RWPE2 (cell line): Measurements from ENCODE around the gene TRPC4.

Source experiments
- ATAC-seq: fragments of 200-7000 bp; cut with Tn5 transposase; 3 replicates; pipeline ENCODE4 v1.9.1; 2021; ENCODE audit warnings: low read depth
- DNase-seq: peaks from one replicate; pipeline ENCODE4 v3.0.0-alpha.2; 2020; ENCODE audit warnings: low spot score
- H3K27ac ChIP-seq: fragments of 450-650 bp; 2 replicates; pipeline ENCODE4 v1.5.1; 2017; ENCODE audit warnings: mild to moderate bottlenecking; ENCODE audit not compliant: poor library complexity, severe bottlenecking
- H3K27me3 ChIP-seq: fragments of 250-450 bp; sonication (Bioruptor Pico); 2 replicates; pipeline ENCODE4 v1.5.1; 2021; ENCODE audit warnings: mild to moderate bottlenecking, moderate library complexity; ENCODE audit not compliant: insufficient read depth, poor library complexity, severe bottlenecking
- H3K36me3 ChIP-seq: fragments of 250-450 bp; sonication (Bioruptor Pico); 2 replicates; pipeline ENCODE4 v1.5.1; 2020; ENCODE audit warnings: low read depth, mild to moderate bottlenecking, moderate library complexity
- H3K4me1 ChIP-seq: fragments of 250-450 bp; sonication (Bioruptor Pico); 2 replicates; pipeline ENCODE4 v1.5.1; 2021; ENCODE audit warnings: mild to moderate bottlenecking, moderate library complexity; ENCODE audit not compliant: insufficient read depth, poor library complexity, severe bottlenecking
- H3K4me3 ChIP-seq: fragments of 250-450 bp; sonication (Bioruptor Pico); 2 replicates; pipeline ENCODE4 v1.5.1; 2021; ENCODE audit warnings: mild to moderate bottlenecking, moderate library complexity; ENCODE audit not compliant: severe bottlenecking
- H3K9me3 ChIP-seq: fragments of 250-450 bp; sonication (Bioruptor Pico); 2 replicates; pipeline ENCODE4 v1.5.1; 2021; ENCODE audit warnings: mild to moderate bottlenecking, moderate library complexity; ENCODE audit not compliant: severe bottlenecking
- TF ChIP-seq, protein P1 (sequence below): fragments of 450-650 bp; IDR thresholded peaks from one replicate; pipeline ENCODE4 v1.5.1; 2017; ENCODE audit warnings: mild to moderate bottlenecking, moderate library complexity; ENCODE audit not compliant: poor library complexity, severe bottlenecking

TRPC4 gene

DNA sequence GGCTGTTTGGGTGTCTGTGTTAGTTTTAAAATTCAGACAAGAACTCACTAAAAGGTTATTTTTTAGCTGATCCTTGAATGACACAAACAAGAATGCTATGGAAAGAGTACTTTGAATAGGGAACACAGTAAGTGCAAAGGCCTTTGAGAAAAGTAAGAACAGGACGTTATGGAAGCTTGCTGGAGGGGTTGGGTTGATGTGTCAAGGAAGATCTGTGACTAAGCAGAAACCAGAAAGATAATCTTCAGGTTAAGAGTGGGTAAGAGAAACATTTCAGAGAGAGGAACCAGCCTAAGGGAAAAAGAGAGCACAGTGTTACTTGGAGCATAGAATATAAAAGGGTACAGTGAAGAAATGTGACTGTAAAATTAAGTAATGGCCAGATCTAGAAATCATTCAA, 41.2 kb upstream of the TRPC4 start:
- Histone ChIP-seq H3K4me1 (no peaks in the 10 kb centered on the region), H3K27me3 (no peaks in the 10 kb centered on the region), H3K36me3 (no peaks in the 10 kb centered on the region), H3K4me3 (no peak overlapping the region), H3K27ac (no peak overlapping the region), H3K9me3 (no peaks in the 10 kb centered on the region)
- no peak for ATAC-seq
- TF ChIP-seq, protein P1, sequence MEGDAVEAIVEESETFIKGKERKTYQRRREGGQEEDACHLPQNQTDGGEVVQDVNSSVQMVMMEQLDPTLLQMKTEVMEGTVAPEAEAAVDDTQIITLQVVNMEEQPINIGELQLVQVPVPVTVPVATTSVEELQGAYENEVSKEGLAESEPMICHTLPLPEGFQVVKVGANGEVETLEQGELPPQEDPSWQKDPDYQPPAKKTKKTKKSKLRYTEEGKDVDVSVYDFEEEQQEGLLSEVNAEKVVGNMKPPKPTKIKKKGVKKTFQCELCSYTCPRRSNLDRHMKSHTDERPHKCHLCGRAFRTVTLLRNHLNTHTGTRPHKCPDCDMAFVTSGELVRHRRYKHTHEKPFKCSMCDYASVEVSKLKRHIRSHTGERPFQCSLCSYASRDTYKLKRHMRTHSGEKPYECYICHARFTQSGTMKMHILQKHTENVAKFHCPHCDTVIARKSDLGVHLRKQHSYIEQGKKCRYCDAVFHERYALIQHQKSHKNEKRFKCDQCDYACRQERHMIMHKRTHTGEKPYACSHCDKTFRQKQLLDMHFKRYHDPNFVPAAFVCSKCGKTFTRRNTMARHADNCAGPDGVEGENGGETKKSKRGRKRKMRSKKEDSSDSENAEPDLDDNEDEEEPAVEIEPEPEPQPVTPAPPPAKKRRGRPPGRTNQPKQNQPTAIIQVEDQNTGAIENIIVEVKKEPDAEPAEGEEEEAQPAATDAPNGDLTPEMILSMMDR: no peak
- DNase-seq: no peak

- TF ChIP-seq, protein P1: no peak
- ATAC-seq (no peak), DNase-seq (no peak)
- Histone ChIP-seq H3K4me1 (no peaks in the 10 kb centered on the region), H3K4me3 (no peak overlapping the region), H3K27ac (no peak overlapping the region), H3K27me3 (no peaks in the 10 kb centered on the region), H3K36me3 (no peaks in the 10 kb centered on the region), H3K9me3 (no peaks in the 10 kb centered on the region)
Observed at GRCh38 chr13:37906880-37907279, 37.3 kb upstream of the TRPC4 start.

- Histone ChIP-seq H3K36me3 (no peaks in the 10 kb centered on the region), H3K27me3 (no peaks in the 10 kb centered on the region), H3K9me3 (no peaks in the 10 kb centered on the region), H3K4me1 (no peaks in the 10 kb centered on the region), H3K27ac (no peak overlapping the region), H3K4me3 (no peak overlapping the region)
- ATAC-seq: no peak
- TF ChIP-seq, protein P1: no peak
- DNase-seq: no peak
Observed at GRCh38 chr13:37905736-37906135, 36.2 kb upstream of the TRPC4 start.

DNA sequence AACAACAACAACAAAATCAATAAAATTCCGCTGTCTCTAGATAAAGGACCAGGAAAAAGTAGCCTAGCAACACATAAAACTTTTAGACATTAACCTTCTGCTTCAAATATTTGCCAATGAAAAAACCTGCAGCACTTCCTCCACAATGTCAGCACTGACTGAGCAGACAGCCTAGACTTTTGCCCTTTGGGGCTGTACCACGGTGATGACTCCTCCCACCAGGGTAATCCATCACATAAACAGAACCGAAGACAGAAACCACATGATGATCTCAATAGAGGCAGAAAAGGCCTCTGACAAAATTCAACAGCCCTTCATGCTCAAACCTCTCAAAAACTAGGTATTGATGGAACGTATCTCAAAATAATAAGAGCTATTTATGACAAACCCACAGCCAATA, 30.2 kb upstream of the TRPC4 start:
- TF ChIP-seq, protein P1: no peak
- Histone ChIP-seq H3K27ac (no peak overlapping the region), H3K4me3 (no peak overlapping the region), H3K4me1 (no peaks in the 10 kb centered on the region), H3K9me3 (no peaks in the 10 kb centered on the region), H3K36me3 (no peaks in the 10 kb centered on the region), H3K27me3 (no peaks in the 10 kb centered on the region)
- DNase-seq: no peak
- ATAC-seq: no peak

- ATAC-seq: no peak
- TF ChIP-seq, protein P1: no peak
- H3K9me3 ChIP-seq: no peaks in the 10 kb centered on the region
Observed at GRCh38 chr13:37893321-37893720, 23.7 kb upstream of the TRPC4 start.

More at GRCh38 chr13:37893321-37893720, 23.7 kb upstream of the TRPC4 start:
- no peaks in the 10 kb centered on the region for H3K27me3 ChIP-seq
- no peak overlapping the region for H3K4me3 ChIP-seq
- H3K4me1 ChIP-seq: no peaks in the 10 kb centered on the region
- H3K36me3 ChIP-seq: no peaks in the 10 kb centered on the region
- DNase-seq: no peak
- H3K27ac ChIP-seq: no peak overlapping the region
